GM18868 (cell line): ENCODE data around the gene CD63.

Source experiments
- ATAC-seq: cut with Tn5 transposase; IDR thresholded peaks from one replicate; pipeline ENCODE4 v1.9.1; 2021; ENCODE audit warnings: mild to moderate bottlenecking, moderate library complexity; ENCODE audit not compliant: unreplicated experiment

Gene CD63

GRCh38 chr12:55741931-55742680 lies 13.3 kb upstream of the CD63 start:
- ATAC-seq = no peak

- no peak for ATAC-seq
Observed at GRCh38 chr12:55739025-55739378, 10.2 kb upstream of the CD63 start.

GRCh38 chr12:55738123-55739024 lies 9.6 kb upstream of the CD63 start:
- peak; percentile 81 for ATAC-seq

DNA sequence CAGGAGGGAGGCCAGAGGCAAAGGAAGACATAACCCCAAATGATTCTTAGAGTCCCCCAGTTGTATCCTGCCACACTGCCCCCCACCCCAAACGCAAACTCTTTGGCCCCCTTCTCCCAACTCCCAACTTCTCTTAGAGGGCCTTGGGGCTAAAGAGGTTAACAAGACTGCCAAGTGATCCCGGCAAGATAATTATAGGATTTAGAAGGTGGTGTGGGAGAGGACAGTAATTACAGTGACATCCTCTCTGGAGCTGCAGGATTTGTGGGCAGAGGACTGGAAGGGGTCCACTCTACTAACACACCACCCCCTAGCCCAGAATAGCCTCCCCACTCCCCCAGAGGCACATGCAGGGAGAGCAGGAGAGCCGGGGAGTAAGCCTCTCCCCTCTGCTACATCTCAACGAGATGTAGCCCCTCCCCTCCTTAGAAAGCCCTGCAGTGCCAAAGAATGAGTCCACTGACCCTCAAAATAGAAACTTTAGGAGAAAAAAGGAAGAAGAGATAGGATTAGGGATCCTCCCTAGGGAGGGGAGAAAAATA lies 8.8 kb upstream of the CD63 start:
- ATAC-seq = peak; percentile 18

GRCh38 chr12:55736780-55737580 lies 8.2 kb upstream of the CD63 start:
- ATAC-seq = peak; percentile 52

DNA sequence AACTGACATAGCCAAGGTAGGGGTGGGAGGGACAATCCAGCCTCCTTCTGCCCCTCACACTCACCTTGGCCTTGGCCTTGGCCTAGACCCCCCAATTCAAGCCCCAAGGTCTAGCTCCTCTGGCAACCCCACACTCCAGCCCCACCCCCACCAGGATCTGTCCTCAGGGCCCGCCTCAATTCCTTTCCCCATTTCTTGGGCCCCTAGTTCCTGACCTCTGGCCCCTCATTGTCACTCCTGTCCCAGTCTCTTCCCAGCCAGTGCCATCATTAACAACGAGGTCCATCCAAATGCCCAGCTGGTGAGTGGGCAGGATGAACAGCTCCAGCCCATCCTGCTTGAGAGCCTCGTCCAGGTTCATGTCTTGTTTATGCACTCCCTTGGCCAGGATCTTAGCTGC lies 7.3 kb upstream of the CD63 start:
- no peak for ATAC-seq

GRCh38 chr12:55734595-55734994 lies 5.8 kb upstream of the CD63 start:
- no peak for ATAC-seq

GRCh38 chr12:55733858-55734257 lies 5.0 kb upstream of the CD63 start:
- ATAC-seq = no peak

- no peak for ATAC-seq
Observed at GRCh38 chr12:55733021-55733555, 4.3 kb upstream of the CD63 start.

DNA sequence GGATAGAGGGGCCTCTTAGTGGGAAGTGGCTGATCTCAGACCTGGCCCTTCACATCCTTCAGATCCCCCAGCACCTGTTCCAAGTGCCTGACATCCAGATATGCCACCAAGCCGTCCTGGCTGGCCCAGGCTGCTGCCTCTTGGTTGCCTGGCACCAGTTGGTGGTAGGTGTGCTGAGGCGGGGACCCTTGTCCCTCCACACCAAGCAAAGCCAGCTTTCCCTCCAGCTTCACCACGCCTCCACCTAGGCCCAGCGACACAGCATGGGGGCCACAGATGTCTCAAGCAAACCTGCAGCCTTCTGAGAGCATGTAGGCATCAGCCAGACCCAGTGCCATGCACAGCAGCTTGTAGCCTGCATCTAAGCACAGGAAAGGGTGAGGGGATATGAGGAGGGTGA lies 3.5 kb upstream of the CD63 start:
- no peak for ATAC-seq

- peak; percentile 42 for ATAC-seq
Observed at GRCh38 chr12:55729819-55730818, 1.3 kb upstream of the CD63 start.

DNA sequence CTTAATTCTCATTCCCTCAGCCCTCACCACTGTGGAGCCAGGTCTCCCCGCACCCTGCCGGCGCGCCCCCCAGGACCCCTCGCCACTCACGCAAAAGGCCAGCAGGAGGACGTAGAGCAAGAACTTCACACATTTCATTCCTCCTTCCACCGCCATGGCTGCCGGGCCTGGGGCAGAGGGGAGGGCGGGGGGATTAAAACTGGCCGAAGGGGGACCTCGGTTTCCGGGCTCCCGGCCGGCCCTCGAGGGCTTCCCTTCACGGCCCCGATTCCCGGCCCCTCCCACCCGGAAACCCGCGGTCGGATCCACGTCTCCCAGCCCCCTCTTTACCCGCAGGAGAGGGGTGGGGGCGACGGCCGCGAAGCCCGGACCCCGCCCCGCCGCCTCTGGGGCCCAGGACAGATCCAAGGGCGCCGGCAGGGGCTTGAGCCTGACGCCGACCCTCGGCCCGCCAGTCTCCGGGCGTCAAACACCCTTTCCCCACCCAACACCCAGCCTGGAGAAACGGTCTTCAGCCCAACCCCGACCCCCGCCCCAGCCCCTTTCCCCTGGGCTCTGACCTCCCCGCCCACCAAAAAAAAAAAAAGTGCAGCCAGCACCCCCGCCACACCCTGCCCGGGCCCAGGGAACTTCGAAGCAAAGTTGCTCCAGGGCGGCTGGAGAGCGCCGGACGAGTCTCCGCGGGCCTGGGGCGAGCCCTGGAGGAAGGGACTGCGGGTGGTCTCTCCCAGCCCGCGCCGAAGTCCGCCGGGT lies 447 bp downstream of the CD63 start:
- ATAC-seq = peak; percentile 3

DNA sequence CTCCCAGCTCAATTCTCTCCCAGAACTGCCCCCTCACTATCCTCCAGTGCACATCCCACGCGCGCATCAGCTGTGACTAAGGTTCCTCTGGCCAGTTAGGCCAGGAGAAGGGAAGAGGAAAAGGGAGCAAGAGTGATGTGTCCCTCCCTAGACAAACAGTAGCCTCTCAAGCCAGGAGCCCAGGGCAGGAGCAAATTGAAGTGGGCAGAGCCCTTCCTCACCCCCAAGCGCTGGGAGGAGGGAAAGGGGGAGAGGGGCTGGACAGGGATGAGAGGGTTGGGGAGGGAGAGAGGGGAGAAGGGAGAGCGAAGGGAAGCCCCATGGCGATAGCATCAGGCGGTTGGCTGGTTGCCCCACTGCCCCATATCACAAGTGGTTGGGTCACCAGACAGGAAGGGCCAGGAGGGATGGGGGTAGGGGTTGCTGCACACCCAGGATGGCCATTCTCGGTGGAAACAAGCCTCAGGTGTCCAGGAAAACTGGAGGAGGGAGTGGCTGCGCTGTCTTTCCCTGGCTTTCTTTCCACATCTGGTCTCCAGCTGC lies 1.1 kb downstream of the CD63 start:
- no peak for ATAC-seq

GRCh38 chr12:55726971-55727370 lies 1.8 kb downstream of the CD63 start:
- ATAC-seq = no peak

- ATAC-seq = no peak
Observed at GRCh38 chr12:55725556-55725955, 3.3 kb downstream of the CD63 start.

- no peak for ATAC-seq
Observed at GRCh38 chr12:55724940-55725309, 3.9 kb downstream of the CD63 start.

GRCh38 chr12:55724226-55724939 lies 4.4 kb downstream of the CD63 start:
- peak; percentile 41 for ATAC-seq
